GM03348 (cell line): ENCODE measurements around the gene MAST1.
"Not testable (repeated sequence)": the region's sequence is repeated elsewhere in the genome, so short reads cannot be mapped to it uniquely, and the experiment has no call there.

Experiments
- DNase-seq: peaks from one replicate; pipeline ENCODE4 v3.0.0; 2012; ENCODE audit warnings: low spot score

MAST1 gene

GRCh38 chr19:12896460-12896859, 58.1 kb downstream of the MAST1 start:
- no peak for DNase-seq

GRCh38 chr19:12899891-12900518, 61.7 kb downstream of the MAST1 start:
- no peak for DNase-seq

DNA sequence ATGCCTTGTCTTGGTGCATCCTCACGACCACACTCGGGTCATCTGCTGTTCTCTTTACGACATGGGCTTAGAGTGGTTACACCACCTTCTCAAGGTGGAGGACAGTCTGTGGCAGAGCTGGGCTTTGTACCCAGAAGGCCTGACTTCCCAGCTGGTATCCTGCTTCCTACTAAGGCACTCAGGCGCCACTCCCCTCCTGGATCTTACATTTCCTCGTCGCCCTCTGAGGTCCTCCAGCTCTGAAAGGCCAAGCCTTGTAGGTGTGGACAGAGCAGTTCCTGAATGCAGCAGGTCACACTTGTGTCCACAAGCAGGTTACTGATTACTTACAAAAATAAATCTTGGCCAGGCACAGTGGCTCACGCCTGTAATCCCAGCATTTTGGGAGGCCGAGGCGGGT, 68.9 kb downstream of the MAST1 start:
- DNase-seq, result no peak

DNA sequence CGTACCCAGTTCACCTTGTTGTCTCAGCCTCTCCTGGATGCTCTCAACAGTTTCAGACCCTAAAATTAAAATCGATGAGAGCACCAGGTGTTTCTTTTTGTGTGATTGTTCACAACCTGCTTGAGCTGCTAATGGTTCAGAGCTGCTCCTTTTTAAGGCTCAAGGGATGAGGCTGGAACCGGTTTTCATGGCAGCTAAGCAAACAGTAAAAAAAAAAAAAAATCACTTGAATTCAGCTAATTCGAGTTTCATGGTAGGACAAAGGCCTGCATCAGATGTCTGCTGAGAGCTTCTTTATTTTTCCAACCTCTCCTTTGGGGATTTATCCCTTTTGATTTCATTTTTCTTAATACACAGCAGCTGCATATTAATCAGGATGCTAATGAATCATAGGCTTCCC, 74.3 kb downstream of the MAST1 start:
- DNase-seq, result no peak

DNA sequence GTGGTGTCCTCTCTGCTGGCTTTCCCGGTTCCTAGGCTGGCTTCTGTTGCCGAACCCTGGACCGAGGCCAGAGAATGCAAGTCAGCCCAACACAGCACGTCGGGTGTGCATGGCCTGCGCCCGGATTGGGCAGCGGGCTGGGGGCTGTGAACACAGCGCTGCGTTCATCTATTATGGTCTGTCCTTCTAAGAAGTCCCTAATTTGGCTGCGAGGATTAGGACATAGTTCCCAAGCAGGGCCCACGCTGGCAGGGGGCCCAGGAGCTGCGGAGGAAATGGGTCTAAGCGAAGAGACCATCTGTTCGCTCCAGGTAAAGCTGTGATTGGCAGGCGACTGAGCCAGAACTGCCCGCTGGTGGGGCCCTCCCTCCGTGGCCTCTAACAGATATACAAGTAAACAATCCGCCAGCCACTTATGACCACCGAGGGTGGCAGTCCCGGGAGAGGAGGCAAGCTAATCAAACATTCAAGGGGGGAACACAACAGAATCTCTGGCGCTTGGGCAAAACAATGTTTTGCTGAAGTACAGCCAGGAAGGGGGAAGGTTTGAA, 74.8 kb downstream of the MAST1 start:
- peak; percentile 72 for DNase-seq

DNA sequence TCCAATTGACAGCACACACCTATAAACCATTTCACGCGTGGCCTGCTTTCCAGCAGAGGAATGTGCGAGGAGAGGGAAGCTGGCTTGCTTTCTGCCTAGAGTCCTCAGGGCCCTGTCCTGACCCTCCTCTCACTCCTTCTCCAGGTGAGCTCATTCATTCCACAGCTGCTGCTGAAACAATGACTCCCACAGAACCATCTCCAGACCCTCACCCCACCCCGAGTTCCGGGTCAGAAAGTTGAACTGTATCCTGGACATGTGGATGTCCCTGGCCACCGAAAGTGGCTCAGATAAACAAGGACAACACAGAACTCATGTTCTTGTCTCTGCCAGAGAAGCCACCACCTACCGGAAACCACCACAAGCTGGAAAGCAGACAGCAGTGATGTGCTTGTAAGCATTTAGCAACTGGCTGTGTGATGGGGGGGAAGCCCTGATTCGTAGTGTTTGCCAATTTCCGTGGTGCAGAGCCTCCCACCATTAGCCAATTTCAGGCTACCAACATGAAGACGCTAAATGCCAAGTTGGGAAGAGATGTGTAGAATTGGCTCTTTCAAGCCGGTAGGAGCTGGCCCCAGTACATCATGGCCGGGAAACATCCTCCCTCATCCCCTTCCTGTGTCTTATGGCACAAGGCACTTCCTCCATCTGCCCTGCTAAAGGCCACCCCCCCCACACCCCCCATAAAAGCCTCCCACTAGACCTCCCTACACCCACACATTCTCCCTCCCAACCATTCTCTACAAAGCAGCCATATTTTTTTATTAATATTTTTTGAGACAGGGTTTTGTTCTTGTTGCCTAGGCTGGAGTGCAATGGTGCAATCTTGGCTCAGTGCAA, 75.8 kb downstream of the MAST1 start:
- DNase-seq, result peak; percentile 40

- DNase-seq, result not testable (repeated sequence)
Observed at GRCh38 chr19:12915860-12916259, 77.5 kb downstream of the MAST1 start.

DNA sequence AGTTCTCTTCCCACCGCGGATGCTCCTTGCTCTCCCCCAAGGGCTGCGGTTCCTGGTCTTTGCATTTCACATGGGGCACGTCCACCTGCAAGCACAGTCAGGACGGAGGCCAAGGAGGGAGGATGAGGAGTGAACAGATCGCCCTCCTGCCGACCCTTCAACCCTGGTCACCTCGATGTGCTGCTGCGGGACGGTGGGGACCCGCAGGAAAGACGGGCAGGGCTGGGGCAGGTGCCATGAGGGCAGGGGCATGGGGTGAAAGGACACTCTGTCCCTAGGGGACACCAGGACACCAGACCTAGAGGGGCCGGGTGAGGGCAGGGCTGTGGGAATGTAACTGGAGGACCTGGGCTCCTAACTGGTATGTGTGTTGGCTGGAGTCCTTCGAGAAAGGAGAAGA, 79.9 kb downstream of the MAST1 start:
- no peak for DNase-seq

- DNase-seq, result no peak
Observed at GRCh38 chr19:12921047-12921446, 82.7 kb downstream of the MAST1 start.

DNA sequence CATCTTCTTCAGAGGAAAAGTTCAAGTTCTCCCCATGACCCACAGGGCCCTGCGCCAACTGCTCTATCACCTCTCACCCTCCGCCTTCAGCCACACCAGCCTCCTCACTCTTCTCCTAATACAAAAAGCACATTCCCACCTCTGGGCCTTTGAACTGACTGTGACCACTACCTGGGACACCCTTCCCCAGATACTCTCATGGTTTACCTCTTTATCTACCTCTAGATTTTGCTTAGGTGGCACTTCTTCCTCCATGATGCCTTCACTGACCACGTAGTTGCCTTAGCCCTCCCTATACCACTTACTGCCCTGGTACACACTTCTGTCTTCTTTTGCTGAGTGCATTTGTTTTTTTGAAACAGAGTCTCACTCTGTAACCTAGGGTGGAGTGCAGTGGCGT, 84.6 kb downstream of the MAST1 start:
- no peak for DNase-seq
